Measurements from ENCODE around the gene UBN2. TPM values are rescaled to one million over a fixed set of nuclear protein-coding genes. Genes with fewer than 3 reads are reported as not detected.

The UBN2 gene
- total RNA-seq, 1 donor from 2014 or later: 51.5 TPM

- Mint-ChIP-seq H3K4me1 (ENCODE audit: low read depth) (peaks cover 18% of the 10 kb centered on the region), H3K4me3 (ENCODE audit: low read depth) (peak overlapping the region; percentile 99), H3K9me3 (ENCODE audit: low read depth) (no peaks in the 10 kb centered on the region), H3K27me3 (no peaks in the 10 kb centered on the region), H3K27ac (peak overlapping the region; percentile 99), H3K36me3 (ENCODE audit: insufficient read depth) (no peaks in the 10 kb centered on the region)
- no peak for TF ChIP-seq CTCF (IDR thresholded peaks at IDR 0.05; ENCODE audit: unreplicated experiment)
- DNase-seq (ENCODE audit: low spot score, unreplicated experiment): no peak
Observed at GRCh38 chr7:139230023-139230422, 1.0 kb upstream of the UBN2 start.

GRCh38 chr7:139230484-139230773 is 608 bp upstream of the UBN2 start:
- no peak for DNase-seq (ENCODE audit: low spot score, unreplicated experiment)
- H3K4me3 Mint-ChIP-seq (ENCODE audit: low read depth): peak overlapping the region; percentile 99
- H3K36me3 Mint-ChIP-seq (ENCODE audit: insufficient read depth): no peaks in the 10 kb centered on the region
- no peak for TF ChIP-seq CTCF (IDR thresholded peaks at IDR 0.05; ENCODE audit: unreplicated experiment)
- no peaks in the 10 kb centered on the region for H3K27me3 Mint-ChIP-seq
- H3K9me3 Mint-ChIP-seq (ENCODE audit: low read depth): no peaks in the 10 kb centered on the region
- H3K27ac Mint-ChIP-seq: peak overlapping the region; percentile 99
- peaks cover 18% of the 10 kb centered on the region for H3K4me1 Mint-ChIP-seq (ENCODE audit: low read depth)

GRCh38 chr7:139231513-139232376 is 708 bp downstream of the UBN2 start:
- Mint-ChIP-seq H3K4me3 (ENCODE audit: low read depth) (peak overlapping the region; percentile 99), H3K27ac (peak overlapping the region; percentile 99), H3K27me3 (no peaks in the 10 kb centered on the region), H3K36me3 (ENCODE audit: insufficient read depth) (no peaks in the 10 kb centered on the region), H3K9me3 (ENCODE audit: low read depth) (no peaks in the 10 kb centered on the region), H3K4me1 (ENCODE audit: low read depth) (peaks cover 20% of the 10 kb centered on the region)
- DNase-seq (ENCODE audit: low spot score, unreplicated experiment): peak; percentile 12
- no peak for TF ChIP-seq CTCF (IDR thresholded peaks at IDR 0.05; ENCODE audit: unreplicated experiment)

GRCh38 chr7:139232377-139232717 is 1.3 kb downstream of the UBN2 start:
- Mint-ChIP-seq H3K4me3 (ENCODE audit: low read depth) (peak overlapping the region; percentile 95), H3K27ac (peak overlapping the region; percentile 93), H3K9me3 (ENCODE audit: low read depth) (no peaks in the 10 kb centered on the region), H3K4me1 (ENCODE audit: low read depth) (peaks cover 20% of the 10 kb centered on the region), H3K27me3 (no peaks in the 10 kb centered on the region), H3K36me3 (ENCODE audit: insufficient read depth) (no peaks in the 10 kb centered on the region)
- DNase-seq (ENCODE audit: low spot score, unreplicated experiment): no peak
- no peak for TF ChIP-seq CTCF (IDR thresholded peaks at IDR 0.05; ENCODE audit: unreplicated experiment)

GRCh38 chr7:139232904-139233303 is 1.9 kb downstream of the UBN2 start:
- no peak for TF ChIP-seq CTCF (IDR thresholded peaks at IDR 0.05; ENCODE audit: unreplicated experiment)
- H3K27ac Mint-ChIP-seq: no peak overlapping the region
- DNase-seq (ENCODE audit: low spot score, unreplicated experiment): no peak
- peak overlapping the region; percentile 95 for H3K4me3 Mint-ChIP-seq (ENCODE audit: low read depth)
- H3K36me3 Mint-ChIP-seq (ENCODE audit: insufficient read depth): peaks cover 1% of the 10 kb centered on the region
- no peaks in the 10 kb centered on the region for H3K27me3 Mint-ChIP-seq
- peaks cover 20% of the 10 kb centered on the region for H3K4me1 Mint-ChIP-seq (ENCODE audit: low read depth)
- H3K9me3 Mint-ChIP-seq (ENCODE audit: low read depth): no peaks in the 10 kb centered on the region

All from progenitor cell of endocrine pancreas (in vitro differentiated cells).